Muscle of back (tissue), 10 donors: ENCODE data around the gene SLC13A4. TPM values are rescaled to one million over a fixed set of nuclear protein-coding genes. Genes with fewer than 3 reads are reported as not detected.

ENCODE experiments used
- polyA plus RNA-seq, 10 donors: library from polyadenylated mRNA; unstranded; fragments of 120-200 nt; gene quantifications; one replicate each; pipeline ENCODE4 v1.2.1, GENCODE V29; 2013; ENCODE audit not compliant: insufficient read length in 10 of 10

Gene SLC13A4
- polyA plus RNA-seq, 10 donors = 0.73 to 4.0 (median 1.4) TPM

Other genes with a start within 250 kb of the SLC13A4 start
- gene CNOT4, start 218.1 kb downstream of the SLC13A4 start, polyA plus RNA-seq = 10 to 100 TPM; 20.3 to 26.1 (median 22.6) TPM
- 10 to 100 TPM; 26.7 to 41.7 (median 36.3) TPM for gene NUP205, start 170.3 kb downstream of the SLC13A4 start, polyA plus RNA-seq
- 10 to 100 TPM; 45.9 to 53.3 (median 49.9) TPM for gene STMP1, start 65.7 kb downstream of the SLC13A4 start, polyA plus RNA-seq
- gene FAM180A, start 20.6 kb upstream of the SLC13A4 start, polyA plus RNA-seq = 1 to 10 TPM in 1 of 10 donors, under 1 TPM in 6, not detected in 3; 0.13 to 1.1 (median 0.56) TPM
- 100 to 1,000 TPM in 7 of 10 donors, 10 to 100 TPM in 3; 93.1 to 120 (median 103) TPM for gene MTPN, start 249.2 kb upstream of the SLC13A4 start, polyA plus RNA-seq